ENCODE results near the gene DUSP18.
"Not testable (repeated sequence)": the region's sequence is repeated elsewhere in the genome, so short reads cannot be mapped to it uniquely, and the experiment has no call there.

The DUSP18 gene

GRCh38 chr22:30685178-30685577, 17.5 kb upstream of the DUSP18 start:
- no peak for DNase-seq (ENCODE audit: low read depth)

GRCh38 chr22:30681831-30682230, 14.2 kb upstream of the DUSP18 start:
- DNase-seq (ENCODE audit: low read depth), result no peak
- TF ChIP-seq MYC (IDR thresholded peaks at IDR 0.05; ENCODE audit: low read depth, low read length) (no peak), MAX (IDR thresholded peaks at IDR 0.05; ENCODE audit: low read depth, low read length) (no peak)
- H3K4me3 ChIP-seq (ENCODE audit: low read depth, low read length), result no peak overlapping the region

More at GRCh38 chr22:30685178-30685577, 17.5 kb upstream of the DUSP18 start:
- TF ChIP-seq MYC (IDR thresholded peaks at IDR 0.05; ENCODE audit: low read depth, low read length), result no peak
- no peak for TF ChIP-seq POLR2A (IDR thresholded peaks at IDR 0.05; ENCODE audit: extremely low read depth, insufficient read length)
- no peak for TF ChIP-seq CTCF (IDR thresholded peaks at IDR 0.05; ENCODE audit: low read depth, low read length)
- no peak for TF ChIP-seq MAX (IDR thresholded peaks at IDR 0.05; ENCODE audit: low read depth, low read length)
- H3K4me3 ChIP-seq (ENCODE audit: low read depth, low read length), result no peak overlapping the region

GRCh38 chr22:30680991-30681770, 13.5 kb upstream of the DUSP18 start:
- TF ChIP-seq CTCF (IDR thresholded peaks at IDR 0.05; ENCODE audit: low read depth, low read length) (no peak), POLR2A (IDR thresholded peaks at IDR 0.05; ENCODE audit: extremely low read depth, insufficient read length) (no peak), MYC (IDR thresholded peaks at IDR 0.05; ENCODE audit: low read depth, low read length) (no peak), MAX (IDR thresholded peaks at IDR 0.05; ENCODE audit: low read depth, low read length) (no peak)
- DNase-seq (ENCODE audit: low read depth), result peak; percentile 51
- no peak overlapping the region for H3K4me3 ChIP-seq (ENCODE audit: low read depth, low read length)

GRCh38 chr22:30679895-30680690, 12.4 kb upstream of the DUSP18 start:
- not testable (repeated sequence) for DNase-seq (ENCODE audit: low read depth); H3K4me3 ChIP-seq (ENCODE audit: low read depth, low read length)

GRCh38 chr22:30676565-30676964, 8.9 kb upstream of the DUSP18 start:
- DNase-seq (ENCODE audit: low read depth); H3K4me3 ChIP-seq (ENCODE audit: low read depth, low read length): not testable (repeated sequence)

GRCh38 chr22:30675436-30675835, 7.8 kb upstream of the DUSP18 start:
- TF ChIP-seq CTCF (IDR thresholded peaks at IDR 0.05; ENCODE audit: low read depth, low read length) (no peak), POLR2A (IDR thresholded peaks at IDR 0.05; ENCODE audit: extremely low read depth, insufficient read length) (no peak), MYC (IDR thresholded peaks at IDR 0.05; ENCODE audit: low read depth, low read length) (no peak), MAX (IDR thresholded peaks at IDR 0.05; ENCODE audit: low read depth, low read length) (no peak)
- DNase-seq (ENCODE audit: low read depth), result no peak
- H3K4me3 ChIP-seq (ENCODE audit: low read depth, low read length), result no peak overlapping the region

GRCh38 chr22:30674482-30674881, 6.8 kb upstream of the DUSP18 start:
- H3K4me3 ChIP-seq (ENCODE audit: low read depth, low read length), result no peak overlapping the region
- DNase-seq (ENCODE audit: low read depth), result no peak

More at GRCh38 chr22:30674482-30674881, 6.8 kb upstream of the DUSP18 start:
- TF ChIP-seq MAX (IDR thresholded peaks at IDR 0.05; ENCODE audit: low read depth, low read length) (no peak), MYC (IDR thresholded peaks at IDR 0.05; ENCODE audit: low read depth, low read length) (no peak), CTCF (IDR thresholded peaks at IDR 0.05; ENCODE audit: low read depth, low read length) (no peak), POLR2A (IDR thresholded peaks at IDR 0.05; ENCODE audit: extremely low read depth, insufficient read length) (no peak)
